ENCODE measurements around the gene JDP2. TPM values are rescaled to one million over a fixed set of nuclear protein-coding genes. Genes with fewer than 3 reads are reported as not detected.

Gene JDP2
- total RNA-seq, 1 donor from 2014 or later: 24.5 TPM

- Histone ChIP-seq H3K27me3 (ENCODE audit: control insufficient read depth in 3 of 3, insufficient read depth in 3 of 3, low read length in 3 of 3) (no peaks in the 10 kb centered on the region), H3K27ac (ENCODE audit: low read depth, low read length) (no peak overlapping the region), H3K9me3 (ENCODE audit: control insufficient read depth in 3 of 3, low read length in 3 of 3) (no peaks in the 10 kb centered on the region), H3K36me3 (ENCODE audit: control insufficient read depth in 3 of 3, insufficient read depth in 3 of 3, low read length in 3 of 3) (no peaks in the 10 kb centered on the region), H3K4me1 (ENCODE audit: control insufficient read depth in 3 of 3, insufficient read depth in 3 of 3, low read length in 3 of 3) (no peaks in the 10 kb centered on the region), H3K9ac (ENCODE audit: low read depth in 1 of 3, low read length in 3 of 3) (no peak overlapping the region), H3K4me3 (ENCODE audit: low read length in 3 of 3) (no peak overlapping the region)
These were observed 69.4 kb downstream of the JDP2 start for GRCh38 chr14:75497191-75497590.

GRCh38 chr14:75497701-75498100 lies 69.9 kb downstream of the JDP2 start:
- Histone ChIP-seq H3K27ac (ENCODE audit: low read depth, low read length) (no peak overlapping the region), H3K27me3 (ENCODE audit: control insufficient read depth in 3 of 3, insufficient read depth in 3 of 3, low read length in 3 of 3) (no peaks in the 10 kb centered on the region), H3K9ac (ENCODE audit: low read depth in 1 of 3, low read length in 3 of 3) (no peak overlapping the region), H3K4me3 (ENCODE audit: low read length in 3 of 3) (no peak overlapping the region), H3K36me3 (ENCODE audit: control insufficient read depth in 3 of 3, insufficient read depth in 3 of 3, low read length in 3 of 3) (no peaks in the 10 kb centered on the region), H3K4me1 (ENCODE audit: control insufficient read depth in 3 of 3, insufficient read depth in 3 of 3, low read length in 3 of 3) (no peaks in the 10 kb centered on the region), H3K9me3 (ENCODE audit: control insufficient read depth in 3 of 3, low read length in 3 of 3) (no peaks in the 10 kb centered on the region)

- H3K4me3 ChIP-seq (ENCODE audit: low read length in 3 of 3): no peak overlapping the region
- H3K9ac ChIP-seq (ENCODE audit: low read depth in 1 of 3, low read length in 3 of 3): no peak overlapping the region
- H3K4me1 ChIP-seq (ENCODE audit: control insufficient read depth in 3 of 3, insufficient read depth in 3 of 3, low read length in 3 of 3): no peaks in the 10 kb centered on the region
- no peak overlapping the region for H3K27ac ChIP-seq (ENCODE audit: low read depth, low read length)
- no peaks in the 10 kb centered on the region for H3K9me3 ChIP-seq (ENCODE audit: control insufficient read depth in 3 of 3, low read length in 3 of 3)
- H3K27me3 ChIP-seq (ENCODE audit: control insufficient read depth in 3 of 3, insufficient read depth in 3 of 3, low read length in 3 of 3): no peaks in the 10 kb centered on the region
- no peaks in the 10 kb centered on the region for H3K36me3 ChIP-seq (ENCODE audit: control insufficient read depth in 3 of 3, insufficient read depth in 3 of 3, low read length in 3 of 3)
These were observed 71.5 kb downstream of the JDP2 start for GRCh38 chr14:75499084-75499875.

- Histone ChIP-seq H3K9me3 (ENCODE audit: control insufficient read depth in 3 of 3, low read length in 3 of 3) (no peaks in the 10 kb centered on the region), H3K27me3 (ENCODE audit: control insufficient read depth in 3 of 3, insufficient read depth in 3 of 3, low read length in 3 of 3) (no peaks in the 10 kb centered on the region), H3K4me3 (ENCODE audit: low read length in 3 of 3) (no peak overlapping the region)
These were observed 73.3 kb downstream of the JDP2 start for GRCh38 chr14:75501080-75501479.

GRCh38 chr14:75504411-75504810 lies 76.6 kb downstream of the JDP2 start:
- no peaks in the 10 kb centered on the region for H3K9me3 ChIP-seq (ENCODE audit: control insufficient read depth in 3 of 3, low read length in 3 of 3)
- H3K27me3 ChIP-seq (ENCODE audit: control insufficient read depth in 3 of 3, insufficient read depth in 3 of 3, low read length in 3 of 3): no peaks in the 10 kb centered on the region
- H3K36me3 ChIP-seq (ENCODE audit: control insufficient read depth in 3 of 3, insufficient read depth in 3 of 3, low read length in 3 of 3): no peaks in the 10 kb centered on the region
- H3K27ac ChIP-seq (ENCODE audit: low read depth, low read length): no peak overlapping the region
- no peak overlapping the region for H3K4me3 ChIP-seq (ENCODE audit: low read length in 3 of 3)
- no peaks in the 10 kb centered on the region for H3K4me1 ChIP-seq (ENCODE audit: control insufficient read depth in 3 of 3, insufficient read depth in 3 of 3, low read length in 3 of 3)
- H3K9ac ChIP-seq (ENCODE audit: low read depth in 1 of 3, low read length in 3 of 3): no peak overlapping the region

More at GRCh38 chr14:75501080-75501479, 73.3 kb downstream of the JDP2 start:
- Histone ChIP-seq H3K9ac (ENCODE audit: low read depth in 1 of 3, low read length in 3 of 3) (no peak overlapping the region), H3K36me3 (ENCODE audit: control insufficient read depth in 3 of 3, insufficient read depth in 3 of 3, low read length in 3 of 3) (no peaks in the 10 kb centered on the region), H3K4me1 (ENCODE audit: control insufficient read depth in 3 of 3, insufficient read depth in 3 of 3, low read length in 3 of 3) (no peaks in the 10 kb centered on the region), H3K27ac (ENCODE audit: low read depth, low read length) (no peak overlapping the region)

- H3K9me3 ChIP-seq (ENCODE audit: control insufficient read depth in 3 of 3, low read length in 3 of 3): no peaks in the 10 kb centered on the region
- no peaks in the 10 kb centered on the region for H3K4me1 ChIP-seq (ENCODE audit: control insufficient read depth in 3 of 3, insufficient read depth in 3 of 3, low read length in 3 of 3)
- no peaks in the 10 kb centered on the region for H3K27me3 ChIP-seq (ENCODE audit: control insufficient read depth in 3 of 3, insufficient read depth in 3 of 3, low read length in 3 of 3)
- H3K27ac ChIP-seq (ENCODE audit: low read depth, low read length): no peak overlapping the region
- H3K4me3 ChIP-seq (ENCODE audit: low read length in 3 of 3): no peak overlapping the region
- H3K36me3 ChIP-seq (ENCODE audit: control insufficient read depth in 3 of 3, insufficient read depth in 3 of 3, low read length in 3 of 3): no peaks in the 10 kb centered on the region
- no peak overlapping the region for H3K9ac ChIP-seq (ENCODE audit: low read depth in 1 of 3, low read length in 3 of 3)
These were observed 79.1 kb downstream of the JDP2 start for GRCh38 chr14:75506930-75507329.

- Histone ChIP-seq H3K4me1 (ENCODE audit: control insufficient read depth in 3 of 3, insufficient read depth in 3 of 3, low read length in 3 of 3) (peaks cover 0 to 5% (median 3%) of the 10 kb centered on the region in 3 donors), H3K27me3 (ENCODE audit: control insufficient read depth in 3 of 3, insufficient read depth in 3 of 3, low read length in 3 of 3) (no peaks in the 10 kb centered on the region), H3K4me3 (ENCODE audit: low read length in 3 of 3) (no peak overlapping the region), H3K27ac (ENCODE audit: low read depth, low read length) (no peak overlapping the region), H3K9me3 (ENCODE audit: control insufficient read depth in 3 of 3, low read length in 3 of 3) (no peaks in the 10 kb centered on the region), H3K36me3 (ENCODE audit: control insufficient read depth in 3 of 3, insufficient read depth in 3 of 3, low read length in 3 of 3) (no peaks in the 10 kb centered on the region), H3K9ac (ENCODE audit: low read depth in 1 of 3, low read length in 3 of 3) (no peak overlapping the region)
These were observed 82.7 kb downstream of the JDP2 start for GRCh38 chr14:75510547-75510946.

GRCh38 chr14:75511201-75511600 lies 83.4 kb downstream of the JDP2 start:
- Histone ChIP-seq H3K4me3 (ENCODE audit: low read length in 3 of 3) (no peak overlapping the region), H3K27ac (ENCODE audit: low read depth, low read length) (no peak overlapping the region), H3K9me3 (ENCODE audit: control insufficient read depth in 3 of 3, low read length in 3 of 3) (no peaks in the 10 kb centered on the region), H3K36me3 (ENCODE audit: control insufficient read depth in 3 of 3, insufficient read depth in 3 of 3, low read length in 3 of 3) (no peaks in the 10 kb centered on the region), H3K27me3 (ENCODE audit: control insufficient read depth in 3 of 3, insufficient read depth in 3 of 3, low read length in 3 of 3) (no peaks in the 10 kb centered on the region), H3K4me1 (ENCODE audit: control insufficient read depth in 3 of 3, insufficient read depth in 3 of 3, low read length in 3 of 3) (peaks cover 0 to 7% (median 5%) of the 10 kb centered on the region in 3 donors), H3K9ac (ENCODE audit: low read depth in 1 of 3, low read length in 3 of 3) (no peak overlapping the region)

- Histone ChIP-seq H3K36me3 (ENCODE audit: control insufficient read depth in 3 of 3, insufficient read depth in 3 of 3, low read length in 3 of 3) (no peaks in the 10 kb centered on the region), H3K4me3 (ENCODE audit: low read length in 3 of 3) (no peak overlapping the region), H3K9me3 (ENCODE audit: control insufficient read depth in 3 of 3, low read length in 3 of 3) (no peaks in the 10 kb centered on the region), H3K9ac (ENCODE audit: low read depth in 1 of 3, low read length in 3 of 3) (no peak overlapping the region), H3K27me3 (ENCODE audit: control insufficient read depth in 3 of 3, insufficient read depth in 3 of 3, low read length in 3 of 3) (no peaks in the 10 kb centered on the region), H3K27ac (ENCODE audit: low read depth, low read length) (no peak overlapping the region), H3K4me1 (ENCODE audit: control insufficient read depth in 3 of 3, insufficient read depth in 3 of 3, low read length in 3 of 3) (peaks cover 0 to 7% (median 5%) of the 10 kb centered on the region in 3 donors)
These were observed 86.3 kb downstream of the JDP2 start for GRCh38 chr14:75513911-75514672.
